HG03175 (cell line): Measurements from ENCODE around the gene IFT27.

Experiments used
- ATAC-seq: cut with Tn5 transposase; IDR thresholded peaks from one replicate; pipeline ENCODE4 v1.9.1; 2021; ENCODE audit warnings: mild to moderate bottlenecking, moderate library complexity; ENCODE audit not compliant: unreplicated experiment

IFT27 gene

GRCh38 chr22:36727927-36728488 lies 47.9 kb downstream of the IFT27 start:
- ATAC-seq: no peak

- no peak for ATAC-seq
Measured at GRCh38 chr22:36727110-36727509, 48.8 kb downstream of the IFT27 start.

GRCh38 chr22:36726007-36726380 lies 49.9 kb downstream of the IFT27 start:
- no peak for ATAC-seq

GRCh38 chr22:36725366-36726006 lies 50.4 kb downstream of the IFT27 start:
- ATAC-seq: no peak

- ATAC-seq: no peak
Measured at GRCh38 chr22:36724836-36725235, 51.1 kb downstream of the IFT27 start.

GRCh38 chr22:36722055-36722454 lies 53.9 kb downstream of the IFT27 start:
- no peak for ATAC-seq

GRCh38 chr22:36715647-36716046 lies 60.3 kb downstream of the IFT27 start:
- no peak for ATAC-seq

- ATAC-seq: no peak
Measured at GRCh38 chr22:36714110-36714509, 61.8 kb downstream of the IFT27 start.

- ATAC-seq: no peak
Measured at GRCh38 chr22:36713436-36713835, 62.5 kb downstream of the IFT27 start.
